CD4-positive, alpha-beta T cell (primary cell): ENCODE measurements around the gene SASH1. TPM values are rescaled to one million over a fixed set of nuclear protein-coding genes. Genes with fewer than 3 reads are reported as not detected.

Experiments used
- ATAC-seq: fragments of 200-7000 bp; cut with Tn5 transposase; one replicate; pipeline ENCODE4 v1.10.0; 2022; ENCODE audit warnings: mild to moderate bottlenecking; ENCODE audit not compliant: poor library complexity
- CTCF ChIA-PET: fragments of 350-600 bp; sonication (Branson Sonifier 250); formaldehyde crosslinking; loops from one replicate; lab custom pipeline; 2021; ENCODE audit warnings: antibody characterized with exemption, inconsistent platforms; lab: Charles Lee
- POLR2A ChIA-PET: fragments of 350-600 bp; sonication (Branson Sonifier 250); formaldehyde crosslinking; loops from one replicate; lab custom pipeline; 2021; ENCODE audit warnings: antibody characterized with exemption, inconsistent platforms; lab: Charles Lee
- DNase-seq, 14 experiments: peaks; one replicate each; pipeline ENCODE4 v3.0.0-alpha.2; 2013 to 2020; ENCODE audit warnings: mixed read lengths in 2 of 14
- H3K27ac ChIP-seq, 2 donors: one replicate each; pipeline versions ENCODE4 v1.5.1 to v1.7.0; 2013; ENCODE audit warnings: low read length in 2 of 2, low read depth in 1 of 2, mild to moderate bottlenecking in 1 of 2
- H3K27me3 ChIP-seq, 2 experiments: 1 replicate in 1 of 2; 2 replicates in 1 of 2; pipeline versions ENCODE4 v1.6.1 to v1.7.0; 2013; ENCODE audit warnings: low read length in 2 of 2, control low read depth in 1 of 2, mild to moderate bottlenecking in 1 of 2, moderate library complexity in 1 of 2; ENCODE audit not compliant: insufficient read depth in 2 of 2, control insufficient read depth in 1 of 2
- H3K36me3 ChIP-seq: one replicate; pipeline ENCODE4 v1.6.1; 2013; ENCODE audit warnings: low read length, control low read depth; ENCODE audit not compliant: insufficient read depth
- H3K4me1 ChIP-seq: one replicate; pipeline ENCODE4 v1.6.1; 2013; ENCODE audit warnings: low read length, control low read depth; ENCODE audit not compliant: insufficient read depth
- H3K4me3 ChIP-seq: one replicate; pipeline ENCODE4 v1.5.1; 2013; ENCODE audit warnings: mild to moderate bottlenecking, low read length, moderate library complexity
- H3K9me3 ChIP-seq, 2 experiments: 1 replicate in 1 of 2; 2 replicates in 1 of 2; pipeline versions ENCODE4 v1.6.1 to v1.7.0; 2013; ENCODE audit warnings: low read length in 2 of 2, mild to moderate bottlenecking in 2 of 2, control low read depth in 1 of 2, moderate library complexity in 1 of 2; ENCODE audit not compliant: control insufficient read depth in 1 of 2, insufficient read depth in 1 of 2
- H3K27ac Mint-ChIP-seq: one replicate; pipeline ENCODE4 v1.8.0; 2020; ENCODE audit warnings: mixed read lengths
- H3K27me3 Mint-ChIP-seq: one replicate; pipeline ENCODE4 v1.8.0; 2021; ENCODE audit warnings: mixed read lengths
- H3K36me3 Mint-ChIP-seq: one replicate; pipeline ENCODE4 v1.8.0; 2021; ENCODE audit warnings: low read depth, mixed read lengths
- H3K4me1 Mint-ChIP-seq: one replicate; pipeline ENCODE4 v1.8.0; 2021; ENCODE audit warnings: low read depth, mixed read lengths
- H3K4me3 Mint-ChIP-seq: one replicate; pipeline ENCODE4 v1.8.0; 2020; ENCODE audit warnings: mild to moderate bottlenecking, mixed read lengths
- H3K9me3 Mint-ChIP-seq: one replicate; pipeline ENCODE4 v1.8.0; 2020; ENCODE audit warnings: mixed read lengths
- CTCF ChIP-seq: fragments of 200-600 bp; IDR thresholded peaks from one replicate; pipeline ENCODE4 v1.8.0; 2022; ENCODE audit warnings: antibody characterized with exemption, mild to moderate bottlenecking
- intact Hi-C, 2 experiments: fragments of 100-400 bp; cut with DNase I in 1 of 2; cut with micrococcal nuclease in 1 of 2; formaldehyde crosslinking; loops; one replicate each; pipeline versions ENCODE4 v1.15.1 to v1.9.0; 2023 to 2025; cut with DNase I, micrococcal nuclease
- total RNA-seq, 174 experiments: library from RNA in 2 of 174; stranded (reverse) in 2 of 174; gene quantifications; one replicate each; pipeline ENCODE4 v1.2.3 and lab custom pipeline; 2021 to 2026

Gene SASH1
- total RNA-seq, 2 experiments from 2014 or later: 0.58 to 0.75 TPM

GRCh38 chr6:148374040-148374774 lies 31.6 kb downstream of the SASH1 start:
- no peaks in the 10 kb centered on the region for H3K27me3 ChIP-seq
- H3K36me3 ChIP-seq: no peaks in the 10 kb centered on the region
- no peaks in the 10 kb centered on the region for H3K4me1 ChIP-seq
- no peak for ATAC-seq
- Mint-ChIP-seq H3K9me3 (peaks cover 5% of the 10 kb centered on the region), H3K4me3 (no peak overlapping the region), H3K4me1 (no peaks in the 10 kb centered on the region), H3K27ac (no peak overlapping the region), H3K36me3 (no peaks in the 10 kb centered on the region), H3K27me3 (peaks cover 2% of the 10 kb centered on the region)
- H3K4me3 ChIP-seq: no peak overlapping the region
- TF ChIP-seq CTCF: no peak
- no peak overlapping the region for H3K27ac ChIP-seq
- CTCF ChIA-PET: no interaction called here
- POLR2A ChIA-PET: interaction anchor here (0.6 kb wide), 1 partner anchor 315 kb away, joined by 3 read pairs; no protein-coding TSS in a partner anchor
- intact Hi-C loops: no loop called here
- no peak for DNase-seq
- peaks cover 0 to 6% of the 10 kb centered on the region in 2 experiments for H3K9me3 ChIP-seq

GRCh38 chr6:148375401-148375800 lies 32.8 kb downstream of the SASH1 start:
- H3K27me3 Mint-ChIP-seq: peaks cover 4% of the 10 kb centered on the region
- peaks cover 5% of the 10 kb centered on the region for H3K9me3 Mint-ChIP-seq
- Histone ChIP-seq H3K9me3 (peaks cover 0 to 6% of the 10 kb centered on the region in 2 experiments), H3K27ac (no peak overlapping the region), H3K36me3 (no peaks in the 10 kb centered on the region), H3K4me3 (no peak overlapping the region), H3K27me3 (no peaks in the 10 kb centered on the region), H3K4me1 (no peaks in the 10 kb centered on the region)
- CTCF ChIA-PET: no interaction called here
- H3K27ac Mint-ChIP-seq: no peak overlapping the region
- POLR2A ChIA-PET: no interaction called here
- H3K4me3 Mint-ChIP-seq: no peak overlapping the region
- TF ChIP-seq CTCF: no peak
- H3K36me3 Mint-ChIP-seq: no peaks in the 10 kb centered on the region
- ATAC-seq: no peak
- no peak for DNase-seq
- no peaks in the 10 kb centered on the region for H3K4me1 Mint-ChIP-seq
- intact Hi-C loops: no loop called here

GRCh38 chr6:148379481-148379880 lies 36.8 kb downstream of the SASH1 start:
- no peak for TF ChIP-seq CTCF

More at GRCh38 chr6:148379481-148379880, 36.8 kb downstream of the SASH1 start:
- Histone ChIP-seq H3K9me3 (peaks cover 0 to 6% of the 10 kb centered on the region in 2 experiments), H3K27ac (no peak overlapping the region), H3K4me3 (no peak overlapping the region), H3K36me3 (no peaks in the 10 kb centered on the region), H3K4me1 (no peaks in the 10 kb centered on the region), H3K27me3 (no peaks in the 10 kb centered on the region)
- no peaks in the 10 kb centered on the region for H3K36me3 Mint-ChIP-seq
- no peak overlapping the region for H3K4me3 Mint-ChIP-seq
- H3K27me3 Mint-ChIP-seq: peaks cover 8% of the 10 kb centered on the region
- ATAC-seq (no peak), DNase-seq (no peak)
- ChIA-PET CTCF (no interaction called here), POLR2A (no interaction called here)
- no peak overlapping the region for H3K27ac Mint-ChIP-seq
- H3K9me3 Mint-ChIP-seq: peaks cover 5% of the 10 kb centered on the region
- intact Hi-C loops: no loop called here
- no peaks in the 10 kb centered on the region for H3K4me1 Mint-ChIP-seq
